HG03432 (cell line): Measurements from ENCODE around the gene UBE4B.

Experiments used
- ATAC-seq: cut with Tn5 transposase; IDR thresholded peaks from one replicate; pipeline ENCODE4 v1.9.1; 2021; ENCODE audit warnings: mild to moderate bottlenecking, moderate library complexity; ENCODE audit not compliant: unreplicated experiment

The UBE4B gene

DNA sequence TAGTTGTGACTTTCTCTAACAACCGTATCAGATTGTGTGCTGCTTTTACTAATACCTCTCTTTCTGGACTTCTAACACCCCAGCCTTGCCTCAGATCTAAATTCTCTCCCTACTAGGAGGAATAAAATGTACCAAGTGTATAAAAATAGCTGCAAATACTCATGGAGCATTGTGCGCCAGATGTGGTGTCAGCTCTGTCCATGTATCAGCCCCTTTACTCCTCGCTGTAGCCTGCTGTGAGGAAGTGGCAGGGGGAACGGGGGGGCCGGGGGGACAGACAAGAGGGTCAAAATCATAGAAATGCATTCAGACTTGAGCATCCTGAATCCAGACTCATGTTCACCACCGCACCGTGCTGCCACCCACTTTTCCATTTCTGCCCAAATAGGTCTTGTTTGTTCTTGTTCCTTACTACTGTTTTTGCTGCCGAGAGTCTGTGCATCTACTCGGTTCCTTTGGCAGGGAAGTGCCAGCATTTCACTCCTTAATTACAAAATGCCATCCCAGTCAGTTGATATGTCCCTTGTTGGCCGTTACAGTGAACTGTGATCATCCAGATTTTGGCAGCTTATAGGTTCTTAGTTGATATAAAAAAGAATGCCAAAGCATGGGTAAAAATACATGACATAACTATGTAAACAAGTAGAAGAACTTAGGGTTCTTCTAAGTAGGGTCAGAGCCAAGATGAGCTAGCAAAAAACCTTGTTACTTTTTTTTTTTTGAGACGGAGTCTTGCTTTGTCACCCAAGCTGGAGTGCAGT, 76.4 kb downstream of the UBE4B start:
- ATAC-seq, result no peak

DNA sequence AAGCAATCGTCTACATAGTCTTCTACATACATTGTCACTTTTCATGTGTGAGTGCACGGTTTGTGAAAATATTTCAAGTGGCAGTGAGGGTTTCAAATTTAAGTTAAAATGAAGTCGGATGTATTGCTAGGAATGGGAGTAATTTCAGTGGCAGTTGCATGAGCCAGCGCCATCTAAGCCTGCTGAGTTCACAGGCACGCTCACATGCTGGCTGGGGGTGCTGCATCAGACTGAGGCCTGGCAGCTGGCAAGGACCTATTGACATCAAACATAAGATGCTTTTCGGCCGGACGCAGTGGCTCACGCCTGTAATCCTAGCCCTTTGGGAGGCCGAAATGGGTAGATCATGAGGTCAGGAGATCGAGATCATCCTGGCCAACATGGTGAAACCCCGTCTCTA, 80.7 kb downstream of the UBE4B start:
- ATAC-seq, result no peak

GRCh38 chr1:10114746-10115145, 82.0 kb downstream of the UBE4B start:
- ATAC-seq, result no peak

DNA sequence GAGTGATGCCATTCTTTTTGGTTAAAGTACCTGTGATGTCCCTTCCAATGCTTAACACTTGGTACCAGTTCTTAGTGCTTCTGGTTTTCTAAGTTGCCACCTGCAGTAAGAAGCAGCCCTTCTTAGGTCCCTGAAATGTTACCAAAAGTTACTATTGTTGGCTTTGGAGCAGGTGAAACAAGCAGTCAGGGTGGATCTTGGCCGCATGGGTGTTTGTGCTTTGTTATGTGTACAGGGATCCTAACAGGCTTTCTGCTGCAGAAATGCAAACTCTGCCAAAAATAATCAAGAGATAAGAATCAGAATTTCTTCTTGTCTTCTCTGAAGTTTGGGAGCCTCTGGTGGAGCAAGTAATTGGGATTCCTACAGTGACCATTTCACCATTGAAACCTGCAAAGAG, 84.4 kb downstream of the UBE4B start:
- no peak for ATAC-seq

- no peak for ATAC-seq
Measured at GRCh38 chr1:10117865-10118264, 85.1 kb downstream of the UBE4B start.

- no peak for ATAC-seq
Measured at GRCh38 chr1:10121688-10122087, 88.9 kb downstream of the UBE4B start.

DNA sequence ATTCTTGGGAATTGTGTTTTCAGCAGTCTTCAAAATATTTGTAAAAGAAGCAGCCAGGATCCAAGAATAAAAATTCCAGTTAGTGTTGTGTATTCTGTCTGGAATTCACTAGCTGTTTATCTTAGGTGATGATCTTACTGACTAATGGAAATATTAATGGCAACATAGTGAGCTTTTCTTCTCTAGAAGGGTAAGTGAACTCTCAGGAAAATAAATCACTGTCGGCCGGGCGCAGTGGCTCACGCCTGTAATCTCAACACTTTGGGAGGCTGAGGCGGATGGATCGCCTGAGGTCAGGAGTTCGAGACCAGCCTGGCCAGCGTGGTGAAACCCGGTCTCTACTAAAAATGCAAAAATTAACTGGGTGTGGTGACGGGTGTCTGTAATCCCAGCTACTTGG, 90.2 kb downstream of the UBE4B start:
- ATAC-seq, result no peak

GRCh38 chr1:10128101-10128765, 95.5 kb downstream of the UBE4B start:
- ATAC-seq, result no peak

DNA sequence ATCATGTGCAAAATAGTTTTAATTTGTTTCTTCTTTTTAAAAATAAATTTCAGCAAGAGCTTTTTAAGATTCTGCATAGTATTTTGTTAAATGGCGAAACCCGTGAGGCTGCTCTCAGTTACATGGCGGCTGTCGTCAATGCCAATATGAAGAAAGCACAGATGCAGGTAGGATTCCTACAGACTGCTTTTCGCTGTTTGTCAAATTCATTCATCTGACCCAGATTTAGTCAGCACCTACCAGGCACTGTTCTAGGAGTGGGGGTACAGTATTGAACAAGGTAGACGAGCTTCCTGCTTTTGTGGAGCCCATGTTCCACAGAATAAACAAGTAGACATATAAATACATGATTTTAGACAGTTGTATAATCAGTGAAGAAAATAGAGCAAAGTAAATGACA, 99.6 kb downstream of the UBE4B start:
- ATAC-seq, result no peak

DNA sequence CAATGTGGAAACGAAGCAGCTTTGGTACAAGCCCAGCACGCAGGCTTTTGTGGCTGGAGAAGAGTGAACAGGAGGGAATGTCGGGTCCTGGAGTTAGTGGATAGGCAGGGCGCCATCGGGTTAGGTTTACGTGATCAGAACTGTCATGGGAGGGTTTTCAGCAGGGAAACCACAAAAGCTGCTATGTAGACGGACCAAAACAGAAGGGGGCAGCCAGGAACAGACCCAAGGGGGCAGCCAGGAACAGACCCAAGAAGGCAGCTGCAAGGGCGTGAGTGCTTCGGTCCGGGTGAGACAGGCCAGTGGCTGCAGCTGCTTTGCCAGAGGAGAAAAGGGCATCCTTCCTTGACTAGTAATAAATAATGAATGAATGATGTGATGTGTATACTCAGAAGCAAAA, 100.1 kb downstream of the UBE4B start:
- ATAC-seq, result no peak

GRCh38 chr1:10140981-10141380, 108.2 kb downstream of the UBE4B start:
- ATAC-seq, result no peak

DNA sequence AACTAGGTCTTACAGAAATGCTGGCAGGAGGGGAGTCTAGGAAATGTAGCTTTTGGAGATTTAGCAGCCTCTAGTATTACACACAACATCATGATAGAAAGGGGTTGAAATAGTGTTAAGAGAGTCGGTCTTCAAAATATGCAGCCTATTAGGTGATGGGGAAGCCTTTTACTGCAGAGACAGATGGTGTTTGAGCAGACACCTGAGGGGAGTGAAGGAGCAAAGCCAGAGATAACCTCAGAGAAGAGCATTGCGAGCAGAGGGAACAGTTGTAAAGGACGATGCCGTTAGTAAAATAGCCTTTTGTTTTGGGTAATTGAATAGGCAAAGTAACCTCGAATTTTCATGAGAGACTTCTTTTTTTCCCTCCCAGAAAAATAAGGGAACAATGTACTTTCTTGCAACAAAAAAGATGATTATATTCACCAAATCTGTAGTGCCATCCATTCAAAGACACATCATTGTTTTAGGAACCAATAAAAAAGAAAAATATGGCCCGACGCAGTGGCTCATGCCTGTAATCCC, 111.3 kb downstream of the UBE4B start:
- ATAC-seq, result no peak

DNA sequence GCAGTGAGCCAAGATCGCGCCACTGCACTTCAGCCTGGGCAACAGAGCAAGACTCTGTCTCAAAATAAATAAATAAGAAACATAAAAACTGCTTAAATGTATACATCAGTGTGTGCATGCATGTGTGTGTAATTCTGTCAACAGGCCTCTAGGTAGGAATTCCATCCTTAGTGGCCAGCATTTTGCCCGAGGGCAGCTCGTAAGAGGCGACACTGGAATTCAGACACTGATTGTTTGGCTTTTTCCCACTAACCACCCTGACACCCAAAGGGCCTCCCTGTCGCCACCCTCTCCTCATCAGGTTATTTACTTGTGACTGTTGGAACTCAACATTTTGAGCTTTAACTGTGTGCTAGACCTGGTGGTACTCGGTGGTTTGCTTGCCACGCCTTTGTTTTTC, 113.6 kb downstream of the UBE4B start:
- no peak for ATAC-seq

- no peak for ATAC-seq
Measured at GRCh38 chr1:10149231-10149630, 116.5 kb downstream of the UBE4B start.

- no peak for ATAC-seq
Measured at GRCh38 chr1:10152709-10153284, 120.0 kb downstream of the UBE4B start.

DNA sequence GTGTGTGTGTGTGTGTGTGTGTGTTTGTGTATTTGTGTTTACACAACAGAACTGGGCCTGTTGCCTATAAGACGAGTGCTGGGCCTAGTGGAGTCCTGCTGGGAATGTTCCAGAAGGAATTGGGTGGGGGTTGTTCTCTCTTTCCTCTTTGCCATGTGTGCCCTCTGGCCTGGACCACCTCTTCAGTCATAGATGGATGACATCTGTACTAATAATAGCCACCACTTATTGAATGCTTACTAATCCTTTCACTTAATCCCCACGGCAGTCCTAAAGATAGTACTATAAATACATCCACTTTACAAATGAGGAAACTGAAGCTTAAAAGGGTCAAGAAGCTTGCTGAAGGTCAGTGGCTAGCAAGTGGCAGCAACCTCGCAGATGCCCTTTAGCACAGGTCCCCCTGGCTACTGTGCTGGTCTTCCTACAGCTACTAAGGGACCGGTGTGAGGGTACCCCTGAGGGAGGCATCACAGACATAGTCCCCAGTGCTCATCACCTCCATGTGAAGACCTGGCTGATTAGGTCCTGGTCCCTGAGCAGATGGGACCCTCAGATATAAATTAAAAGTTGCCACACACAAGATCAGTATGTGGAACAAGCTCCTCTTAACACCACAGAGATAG, 122.4 kb downstream of the UBE4B start:
- no peak for ATAC-seq

DNA sequence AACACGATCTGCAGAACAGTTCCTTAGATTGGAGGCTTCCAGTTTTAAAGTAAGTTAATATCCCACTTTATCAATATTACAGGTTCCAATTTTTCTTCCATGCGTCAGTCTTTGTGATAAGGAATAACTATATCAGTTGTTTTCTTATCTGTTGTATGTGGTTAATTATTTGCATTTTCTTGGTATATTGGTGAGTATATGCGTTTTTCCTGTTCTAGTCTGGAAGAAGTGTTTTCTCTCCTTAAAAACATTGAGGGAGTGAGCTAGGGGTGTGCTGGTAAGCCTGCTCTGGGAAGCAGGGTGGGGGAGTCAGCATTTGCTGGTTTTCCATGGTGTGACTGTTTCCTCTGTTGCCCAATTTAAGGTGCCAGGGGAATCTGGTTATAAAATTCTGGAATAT, 127.4 kb downstream of the UBE4B start:
- no peak for ATAC-seq

GRCh38 chr1:10160907-10161490, 128.2 kb downstream of the UBE4B start:
- no peak for ATAC-seq

- no peak for ATAC-seq
Measured at GRCh38 chr1:10161541-10162290, 129.0 kb downstream of the UBE4B start.

GRCh38 chr1:10168912-10169514, 136.3 kb downstream of the UBE4B start:
- no peak for ATAC-seq
